HPDE6-E6E7 (cell line): Measurements from ENCODE around the gene FGA.
"Not testable (repeated sequence)": the region's sequence is repeated elsewhere in the genome, so short reads cannot be mapped to it uniquely, and the experiment has no call there.

Experiments used
- DNase-seq: peaks from one replicate; pipeline ENCODE4 v3.0.0; 2011; ENCODE audit warnings: missing footprints; ENCODE audit errors: extremely low spot score

FGA gene

GRCh38 chr4:154608361-154609252 lies 18.1 kb upstream of the FGA start:
- no peak for DNase-seq

GRCh38 chr4:154606728-154607723 lies 16.5 kb upstream of the FGA start:
- no peak for DNase-seq

GRCh38 chr4:154604696-154605200 lies 14.2 kb upstream of the FGA start:
- DNase-seq = peak; percentile 19

- no peak for DNase-seq
Observed at GRCh38 chr4:154603033-154603943, 12.7 kb upstream of the FGA start.

- peak; percentile 64 for DNase-seq
Observed at GRCh38 chr4:154602404-154603020, 12.0 kb upstream of the FGA start.

GRCh38 chr4:154597798-154598774 lies 7.5 kb upstream of the FGA start:
- no peak for DNase-seq

GRCh38 chr4:154597281-154597680 lies 6.7 kb upstream of the FGA start:
- not testable (repeated sequence) for DNase-seq

GRCh38 chr4:154595807-154596206 lies 5.3 kb upstream of the FGA start:
- DNase-seq = peak; percentile 13

- not testable (repeated sequence) for DNase-seq
Observed at GRCh38 chr4:154594343-154594742, 3.8 kb upstream of the FGA start.

GRCh38 chr4:154593868-154594267 lies 3.3 kb upstream of the FGA start:
- no peak for DNase-seq

GRCh38 chr4:154591890-154592289 lies 1.3 kb upstream of the FGA start:
- DNase-seq = no peak

- no peak for DNase-seq
Observed at GRCh38 chr4:154589296-154590197, 995 bp downstream of the FGA start.

- DNase-seq = no peak
Observed at GRCh38 chr4:154588198-154588597, 2.3 kb downstream of the FGA start.

GRCh38 chr4:154586296-154587033 lies 4.1 kb downstream of the FGA start:
- DNase-seq = no peak

GRCh38 chr4:154585369-154586018 lies 5.0 kb downstream of the FGA start:
- no peak for DNase-seq

GRCh38 chr4:154584259-154584658 lies 6.3 kb downstream of the FGA start:
- no peak for DNase-seq

GRCh38 chr4:154583677-154584076 lies 6.9 kb downstream of the FGA start:
- DNase-seq = no peak
